ENCODE measurements around the gene GABBR2.

- TF ChIP-seq CTCF (IDR thresholded peaks at IDR 0.05) (no peak), SIN3A (IDR thresholded peaks at IDR 0.05; ENCODE audit: borderline replicate concordance, insufficient read depth, low read depth, low read length) (no peak)
These were observed 108.1 kb downstream of the GABBR2 start for GRCh38 chr9:98600631-98601030.
